Measurements from ENCODE around the gene FGF8.

Gene FGF8

DNA sequence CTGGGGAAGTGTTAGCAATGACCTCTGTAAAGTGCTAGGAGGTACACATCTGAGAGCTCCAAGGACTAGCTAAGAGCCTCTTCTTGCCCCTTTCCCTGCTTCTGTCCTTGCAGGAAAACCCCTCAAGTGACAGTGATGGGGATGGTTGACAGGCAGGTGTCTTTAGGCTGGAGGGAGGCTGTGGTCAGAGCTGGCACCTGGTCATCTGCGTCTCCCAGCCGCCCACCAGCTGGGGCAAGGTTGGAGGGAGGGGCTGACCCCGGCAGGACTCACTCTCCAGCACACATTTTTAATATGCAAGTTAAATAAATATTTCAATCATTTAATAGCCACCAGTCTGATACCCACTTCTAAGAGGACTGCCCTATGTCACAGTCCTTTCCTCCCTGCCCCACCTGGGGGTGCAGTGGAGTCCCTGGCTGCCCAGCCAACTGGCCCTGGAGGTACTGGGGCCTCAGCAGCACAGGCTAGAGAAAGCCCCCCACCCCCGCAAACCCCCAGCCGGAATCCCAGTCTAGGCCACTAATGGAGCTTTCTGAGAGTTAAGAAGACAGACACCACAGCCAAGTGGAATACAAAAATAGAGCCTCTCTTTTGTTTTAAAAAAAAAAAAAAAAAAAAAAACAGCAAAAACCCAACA is 6.3 kb downstream of the FGF8 start:
- peak; percentile 8 for DNase-seq (ENCODE audit: low spot score)

- peak; percentile 5 for DNase-seq (ENCODE audit: low spot score)
These were observed 7.1 kb downstream of the FGF8 start for GRCh38 chr10:101768791-101769170.

DNA sequence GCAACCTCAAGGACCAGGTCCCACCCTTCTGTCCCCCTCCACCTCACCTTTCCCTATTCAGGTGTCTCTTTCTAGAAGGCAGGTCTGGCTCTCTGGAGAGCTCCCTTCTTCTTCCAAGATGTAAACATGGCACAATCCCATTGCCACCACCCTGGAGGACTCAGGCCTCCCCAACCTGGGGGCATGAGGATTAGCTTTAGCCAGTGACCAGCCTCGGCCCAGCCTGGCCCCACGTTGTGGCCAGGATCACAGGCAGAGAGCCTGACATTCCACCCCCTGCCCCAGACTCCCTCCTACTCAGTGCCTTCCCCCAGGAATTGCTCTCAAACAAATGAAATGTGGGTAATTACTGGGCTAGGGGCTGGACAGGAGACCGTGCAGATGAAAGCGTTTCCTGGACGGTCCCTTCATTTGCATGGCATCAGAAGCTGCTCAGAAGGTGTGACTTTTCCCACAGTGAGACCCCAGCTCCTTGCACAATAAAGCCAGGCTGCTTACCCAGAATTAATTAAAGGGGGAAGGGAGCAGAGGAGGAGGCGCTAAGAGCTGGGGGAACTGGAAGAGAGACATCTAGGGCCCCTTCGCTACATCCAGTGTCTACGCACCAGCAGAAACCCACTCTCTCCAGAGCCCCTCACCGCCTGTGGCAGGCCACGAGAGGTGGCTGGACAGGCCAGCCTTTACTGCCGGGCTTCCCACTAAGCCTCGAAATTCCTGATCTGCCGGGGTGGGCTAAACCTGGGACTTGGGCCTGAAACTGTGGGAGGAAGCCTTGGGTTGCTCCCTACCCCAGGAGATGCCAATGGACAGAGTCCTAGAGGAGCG is 7.7 kb downstream of the FGF8 start:
- no peak for DNase-seq (ENCODE audit: low spot score)

GRCh38 chr10:101767600-101767945 is 8.3 kb downstream of the FGF8 start:
- DNase-seq (ENCODE audit: low spot score): no peak

DNA sequence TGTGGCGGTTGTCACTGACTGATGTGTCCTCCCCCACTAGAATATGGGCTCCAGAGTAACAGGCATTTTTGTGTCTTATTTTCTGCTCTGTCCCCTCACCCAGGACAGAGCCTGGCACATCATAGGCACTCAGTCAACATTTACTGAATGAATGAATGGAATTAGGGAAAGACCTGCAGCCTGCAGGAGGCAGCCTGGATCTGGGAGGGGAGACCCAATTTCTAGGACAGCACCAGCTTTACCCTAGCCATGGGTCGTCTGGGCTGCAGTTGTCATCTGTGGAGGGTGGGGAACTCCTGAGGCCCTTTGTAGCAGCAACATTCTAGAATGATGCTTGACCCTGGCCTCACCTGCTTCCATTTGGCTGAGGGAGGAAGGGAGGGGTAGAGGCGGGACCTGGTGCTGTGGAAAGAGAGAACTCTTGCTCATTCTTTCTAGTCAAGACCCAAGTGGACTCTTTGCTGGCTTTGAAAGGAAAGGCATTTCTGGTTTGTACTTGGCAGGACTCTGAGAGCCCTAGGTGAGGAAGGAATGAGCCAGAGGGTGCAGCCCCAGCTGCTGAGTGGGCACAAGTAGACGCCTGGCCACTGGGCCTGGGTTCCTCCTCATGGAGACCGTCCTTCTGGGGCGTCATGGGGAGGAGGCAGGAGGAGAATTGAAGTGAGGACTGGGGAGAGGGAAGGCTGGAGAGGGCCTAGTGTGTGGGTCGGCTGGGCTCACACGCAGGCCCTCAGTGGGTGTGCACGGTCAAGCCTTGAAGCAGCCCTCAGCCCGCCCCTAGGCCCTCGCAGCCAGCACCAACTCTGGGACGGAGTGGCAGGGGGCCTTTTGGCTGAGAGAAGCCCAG is 8.9 kb downstream of the FGF8 start:
- no peak for DNase-seq (ENCODE audit: low spot score)

- no peak for DNase-seq (ENCODE audit: low spot score)
These were observed 9.6 kb downstream of the FGF8 start for GRCh38 chr10:101766306-101766705.

DNA sequence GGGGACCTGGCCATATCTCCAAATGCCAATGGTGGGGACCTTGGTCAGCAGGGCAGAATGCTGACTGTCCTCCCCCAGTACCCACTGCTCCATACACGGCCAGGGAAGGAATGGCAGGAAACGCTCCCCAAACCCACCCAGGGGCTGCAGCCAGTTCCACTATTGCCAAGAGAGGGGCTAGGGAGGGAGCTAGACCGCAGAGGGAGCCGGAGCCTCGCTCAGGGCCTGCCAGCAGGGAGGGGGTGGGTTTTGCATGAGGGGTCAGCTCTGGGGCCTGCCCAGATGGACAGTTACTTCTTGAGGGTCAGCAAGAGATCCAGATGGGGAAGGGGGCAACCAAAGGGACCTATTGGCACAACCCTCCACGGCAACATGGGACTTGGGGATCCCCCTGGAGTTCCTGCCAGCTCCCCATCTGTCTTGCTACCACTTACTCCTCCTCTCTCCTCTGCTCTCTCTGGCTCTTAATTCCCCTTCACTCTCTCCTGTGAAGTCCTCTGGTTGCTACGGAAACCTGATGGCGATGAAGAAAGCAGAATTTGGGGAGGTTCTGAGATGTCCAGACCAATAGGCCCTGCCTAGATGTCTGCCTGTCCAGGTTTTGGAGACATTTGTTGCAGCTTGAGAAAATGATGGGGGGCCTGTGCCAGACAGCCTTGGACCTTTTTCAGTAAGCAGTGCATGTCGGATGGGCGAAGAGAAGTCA is 12.6 kb downstream of the FGF8 start:
- no peak for DNase-seq (ENCODE audit: low spot score)

DNA sequence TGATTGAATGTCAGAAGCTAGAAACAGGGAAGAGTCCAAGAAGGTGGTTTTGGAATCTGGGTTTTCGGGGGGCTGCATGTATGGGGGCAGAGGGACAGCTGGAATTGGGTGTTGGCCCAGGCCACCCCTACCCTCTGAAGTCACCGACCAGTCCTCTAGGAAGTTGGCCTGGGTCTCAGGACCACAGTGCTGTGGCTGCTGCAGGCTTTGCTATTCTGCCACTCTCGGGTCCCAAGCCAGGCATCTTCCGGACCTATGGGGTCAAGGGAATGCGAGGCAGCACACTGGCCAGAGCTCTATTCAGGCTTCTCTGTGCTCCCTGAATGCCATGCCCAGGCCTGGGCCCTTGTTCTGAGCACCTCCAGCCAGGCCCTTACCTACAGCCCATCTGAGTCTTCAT is 13.2 kb downstream of the FGF8 start:
- no peak for DNase-seq (ENCODE audit: low spot score)

GRCh38 chr10:101761226-101761625 is 14.7 kb downstream of the FGF8 start:
- no peak for DNase-seq (ENCODE audit: low spot score)

- DNase-seq (ENCODE audit: low spot score): peak; percentile 27
These were observed 15.4 kb downstream of the FGF8 start for GRCh38 chr10:101760510-101760909.

DNA sequence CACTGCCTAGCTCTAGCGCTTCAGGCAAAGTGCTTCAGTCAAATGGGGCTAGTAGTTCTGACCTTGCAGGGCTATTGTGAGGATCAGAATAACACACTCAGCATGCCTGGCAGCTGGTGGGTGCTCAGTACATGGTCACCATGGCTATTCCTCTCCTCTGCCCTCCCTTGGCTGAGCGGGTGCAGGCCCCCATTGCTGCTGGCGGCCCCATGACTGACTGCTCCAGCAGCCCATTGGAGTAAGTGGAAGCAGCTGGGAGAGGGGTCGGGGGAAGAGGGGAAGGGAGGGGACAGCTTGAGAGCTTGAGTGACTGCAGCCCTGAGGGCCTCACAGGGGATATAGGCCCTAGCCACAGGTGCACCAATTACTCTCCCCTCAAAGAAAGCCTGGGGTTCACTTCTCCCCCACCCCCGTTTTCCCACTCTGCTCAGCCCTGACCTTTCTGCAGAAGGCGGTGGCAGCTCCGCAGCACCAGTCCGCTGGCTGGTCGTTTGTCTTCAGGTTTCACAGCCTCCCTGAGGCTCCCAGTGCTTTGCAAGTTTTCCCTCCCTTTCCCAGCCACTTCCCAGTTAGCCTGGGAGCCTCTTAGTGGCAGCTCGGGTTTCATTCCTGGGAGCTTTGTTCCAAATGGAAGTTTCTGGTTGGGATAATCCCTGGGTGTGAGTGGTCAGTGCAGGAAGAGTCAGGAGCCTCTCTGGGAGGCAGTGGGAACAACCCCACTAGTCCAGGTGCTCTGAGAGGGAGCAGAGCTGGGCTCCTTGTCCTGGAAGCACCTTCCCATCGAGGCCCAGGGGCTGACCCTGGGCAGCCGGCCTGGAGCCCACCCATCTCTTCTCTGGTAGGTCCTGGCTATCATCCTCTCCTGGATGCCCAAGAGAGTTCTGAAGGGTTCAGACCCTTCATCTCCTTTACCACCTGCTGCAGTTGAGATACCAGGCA is 16.3 kb downstream of the FGF8 start:
- no peak for DNase-seq (ENCODE audit: low spot score)

DNA sequence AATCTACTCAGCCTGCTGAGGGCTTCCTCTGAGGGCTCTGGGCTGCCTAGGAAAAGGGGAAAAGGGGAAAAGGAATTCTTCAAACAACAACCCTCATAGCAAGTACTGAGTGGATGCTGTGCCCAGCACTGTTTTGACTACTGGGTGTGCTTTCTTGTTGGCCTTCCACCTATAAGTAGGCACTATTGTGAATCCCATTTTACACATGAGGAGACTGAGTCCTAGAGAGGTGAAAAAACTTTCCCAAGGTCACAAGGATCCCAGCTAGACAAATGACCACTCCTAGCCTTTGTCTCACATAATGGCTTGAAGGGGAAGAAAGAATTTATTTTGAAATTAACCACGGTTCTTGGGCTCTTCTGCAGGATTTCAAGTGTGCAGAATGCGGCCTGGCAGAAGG is 17.1 kb downstream of the FGF8 start:
- DNase-seq (ENCODE audit: low spot score): no peak

DNA sequence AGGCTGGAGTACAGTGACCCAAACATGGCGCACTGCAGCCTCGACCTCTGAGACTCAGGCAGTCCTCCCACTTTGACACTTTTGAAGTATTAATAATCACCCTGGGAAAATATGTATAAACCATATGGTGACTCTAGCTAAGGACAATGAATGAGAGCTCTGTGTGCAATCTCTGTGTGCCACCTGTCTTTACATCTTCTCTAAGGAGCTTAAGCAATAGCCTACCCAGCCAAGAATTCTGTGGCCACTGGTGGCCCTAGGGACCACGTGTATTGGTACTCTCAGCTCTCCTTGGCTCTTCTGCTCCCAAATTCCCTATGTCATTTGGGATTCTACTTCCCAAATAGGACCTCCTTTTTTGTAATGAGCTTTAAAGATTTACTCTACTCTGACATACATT is 23.7 kb downstream of the FGF8 start:
- DNase-seq (ENCODE audit: low spot score): no peak

DNA sequence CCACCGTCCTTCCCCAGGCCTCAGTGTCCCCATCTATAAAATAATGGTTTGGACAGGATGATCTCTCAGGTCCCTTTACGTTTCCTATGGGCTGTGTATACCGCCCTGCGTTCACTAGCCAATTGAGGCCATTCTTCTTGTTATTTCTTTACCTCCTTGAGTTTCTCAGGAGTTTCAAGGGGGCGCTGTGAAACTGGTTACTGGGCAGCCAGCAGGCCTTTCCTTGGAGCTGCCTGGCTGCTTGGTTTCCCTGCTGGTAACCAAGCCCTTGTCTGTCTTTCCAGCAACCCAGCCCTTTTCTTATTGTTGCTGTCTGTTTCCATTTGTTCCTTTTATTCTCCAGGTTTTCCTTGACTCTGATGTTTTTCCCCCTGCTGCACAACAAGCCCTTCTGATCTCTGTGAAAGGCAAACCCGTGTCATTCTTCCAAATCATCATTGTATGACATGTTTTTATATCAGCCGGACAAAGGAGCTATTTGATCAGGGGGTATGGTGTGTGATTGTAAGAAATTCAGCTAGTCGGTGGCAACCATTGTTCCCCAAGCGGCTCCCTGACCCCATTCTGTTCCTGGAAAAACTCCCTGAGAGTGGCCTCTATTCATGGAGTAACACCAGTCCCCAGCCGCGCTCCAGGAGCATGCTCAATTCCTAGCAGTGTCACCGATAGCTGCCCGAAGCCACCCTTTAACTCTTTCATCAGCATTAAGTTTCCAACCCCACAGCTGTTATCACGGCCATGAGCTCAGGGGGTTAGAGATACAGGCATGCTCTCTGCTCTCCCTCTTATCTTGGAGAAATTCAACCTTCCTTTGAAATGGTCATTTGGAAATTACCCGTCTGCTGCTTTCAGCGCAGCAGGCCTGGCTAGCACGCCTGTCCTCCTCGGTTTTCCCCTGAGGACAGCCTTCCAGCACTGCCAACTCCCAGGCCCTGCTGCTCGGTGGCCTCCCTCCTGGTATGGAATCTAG is 26.6 kb downstream of the FGF8 start:
- DNase-seq (ENCODE audit: low spot score): no peak

DNA sequence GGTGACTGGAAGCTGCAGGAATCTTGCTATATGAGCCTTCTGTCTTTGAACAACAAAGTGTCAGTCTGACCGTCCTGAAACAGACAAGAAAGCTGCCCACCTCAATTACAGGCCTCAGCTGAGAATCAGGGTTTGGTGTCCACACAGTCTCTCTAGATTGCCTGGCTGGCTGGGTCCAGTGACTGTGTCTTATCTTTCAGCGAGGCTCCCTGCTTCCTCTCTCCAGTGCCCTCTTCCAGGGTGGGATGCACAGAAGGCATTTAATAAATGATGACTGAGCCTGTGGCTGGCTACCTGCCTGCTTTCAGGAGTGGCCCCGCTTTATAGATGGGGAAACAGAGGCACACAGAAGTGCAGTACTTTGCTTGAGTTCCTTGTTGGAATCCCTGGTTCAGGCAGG is 27.4 kb downstream of the FGF8 start:
- DNase-seq (ENCODE audit: low spot score): no peak

- DNase-seq (ENCODE audit: low spot score): no peak
These were observed 30.7 kb downstream of the FGF8 start for GRCh38 chr10:101745074-101745696.

DNA sequence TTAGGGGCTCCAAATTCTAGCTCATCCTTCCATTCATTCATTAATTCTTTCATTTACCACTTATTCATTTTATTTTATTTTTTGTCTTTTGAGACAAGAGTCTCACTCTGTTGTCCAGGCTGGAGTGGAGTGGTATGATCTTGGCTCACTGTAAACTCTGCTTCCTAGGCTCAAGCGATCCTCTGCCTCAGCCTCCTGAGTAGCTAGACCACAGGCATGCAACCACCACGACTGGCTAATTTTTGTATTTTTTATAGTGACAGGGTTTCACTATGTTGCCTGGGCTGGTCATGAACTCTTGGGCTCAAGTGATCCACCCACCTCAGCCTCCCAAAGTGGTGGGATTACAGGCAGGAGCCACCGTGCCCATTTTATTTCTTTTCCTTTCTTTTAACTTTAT is 31.6 kb downstream of the FGF8 start:
- no peak for DNase-seq (ENCODE audit: low spot score)

DNA sequence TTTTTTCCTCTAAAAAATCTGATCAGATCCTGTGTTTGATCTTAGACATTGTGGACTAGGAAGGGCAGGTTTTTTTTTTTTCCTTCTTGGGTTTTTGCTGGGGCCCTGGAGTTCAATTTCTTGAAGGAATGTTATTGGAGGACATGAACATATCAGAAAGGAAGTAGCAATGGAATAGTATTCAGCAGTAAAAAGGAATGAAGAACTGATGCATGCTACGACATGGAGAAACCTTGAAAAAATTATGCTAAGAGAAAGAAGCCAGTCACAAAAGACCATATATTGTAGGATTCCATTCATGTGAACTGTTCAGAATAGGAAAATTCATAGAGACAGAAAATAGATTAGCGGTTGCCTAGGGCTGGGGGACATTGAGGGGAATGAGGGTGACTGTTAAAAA is 34.0 kb downstream of the FGF8 start:
- DNase-seq (ENCODE audit: low spot score): no peak

- DNase-seq (ENCODE audit: low spot score): no peak
These were observed 39.2 kb downstream of the FGF8 start for GRCh38 chr10:101736666-101737065.

DNA sequence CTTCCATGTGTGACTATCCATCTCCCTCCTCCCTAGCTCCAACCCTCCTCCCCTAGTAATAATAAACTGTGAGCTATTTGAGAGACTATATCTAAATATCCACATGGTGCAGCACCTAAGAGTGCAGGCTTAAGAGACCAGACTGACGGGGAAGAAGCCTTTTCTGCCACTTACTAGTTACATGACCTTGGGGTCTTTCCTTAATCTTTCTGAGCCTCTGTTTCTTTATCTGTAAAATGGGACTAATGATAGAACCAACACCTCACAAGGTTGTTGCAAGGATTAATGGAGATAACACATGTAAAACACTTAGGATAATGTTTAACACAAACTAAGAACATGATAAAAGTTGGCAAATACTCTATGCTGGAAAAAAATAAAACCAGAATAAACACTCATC is 43.8 kb downstream of the FGF8 start:
- DNase-seq (ENCODE audit: low spot score): no peak
